ENCODE results near the gene PMP22. TPM values are rescaled to one million over a fixed set of nuclear protein-coding genes. Genes with fewer than 3 reads are reported as not detected.

The PMP22 gene
- total and polyA plus RNA-seq, 2 donors (not counting 3 experiments of a cell fraction or from before 2014, with no cell fraction given) = 67.2 to 103 TPM

DNA sequence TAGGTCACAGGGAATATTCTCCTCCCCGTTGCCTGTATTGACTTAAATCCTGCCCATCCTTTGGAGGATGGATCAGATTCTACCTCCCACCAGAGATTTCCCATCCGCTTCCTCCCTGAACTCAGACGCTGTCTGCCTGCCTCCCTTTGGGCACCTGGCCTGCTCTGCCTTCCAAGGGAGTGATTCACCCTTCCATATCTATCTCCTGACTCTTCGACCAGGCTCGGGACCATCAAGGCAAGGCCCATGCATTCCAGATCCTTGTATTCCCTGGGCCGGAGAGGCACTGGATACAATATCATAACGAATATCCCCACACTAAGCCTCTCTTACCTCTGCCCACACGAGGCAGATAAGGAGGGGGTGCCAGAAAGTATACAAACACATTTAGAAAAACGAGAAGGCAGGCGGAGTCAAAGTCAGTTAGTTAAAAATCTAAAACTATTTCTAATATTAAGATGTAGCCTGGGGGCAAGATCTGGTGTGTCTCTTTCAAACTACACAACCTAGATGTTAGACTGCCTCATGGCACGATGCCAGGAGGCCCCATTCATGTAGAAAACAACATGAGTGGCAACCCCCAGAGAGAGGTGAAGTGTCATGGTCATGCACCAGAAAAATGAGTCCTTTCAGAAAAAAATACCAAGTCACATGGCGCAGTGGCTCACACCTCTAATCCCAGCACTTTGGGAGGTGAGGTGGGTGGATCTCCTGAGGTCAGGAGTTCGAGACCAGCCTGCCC is 9.2 kb downstream of the PMP22 start:
- Histone ChIP-seq H3K9me3 (replicated peaks; ENCODE audit: control insufficient read depth, insufficient read depth, low read length) (no peaks in the 10 kb centered on the region), H3K4me3 (replicated peaks in 1 of 3; ENCODE audit: insufficient read depth in 1 of 3, low read depth in 1 of 3, low read length in 3 of 3) (no peak overlapping the region), H4K20me1 (replicated peaks; ENCODE audit: control insufficient read depth, extremely low read depth, insufficient read depth, low read length) (no peaks in the 10 kb centered on the region), H2AFZ (ENCODE audit: low read depth, low read length) (no peak overlapping the region), H3K4me1 (ENCODE audit: control insufficient read depth, extremely low read depth, insufficient read depth, low read length) (peaks cover 23% of the 10 kb centered on the region), H3K79me2 (ENCODE audit: control insufficient read depth, insufficient read depth, low read length) (peaks cover 66% of the 10 kb centered on the region), H3K36me3 (ENCODE audit: control insufficient read depth in 2 of 2, extremely low read depth in 1 of 2, insufficient read depth in 2 of 2, low read length in 2 of 2) (peaks cover 8 to 27% of the 10 kb centered on the region in 2 experiments), H3K4me2 (ENCODE audit: insufficient read depth, low read length) (no peak overlapping the region), H3K27me3 (ENCODE audit: control insufficient read depth in 2 of 2, insufficient read depth in 2 of 2, low read length in 2 of 2) (no peaks in the 10 kb centered on the region), H3K9me1 (replicated peaks; ENCODE audit: control insufficient read depth, extremely low read depth, insufficient read depth, low read length) (no peaks in the 10 kb centered on the region), H3K27ac (ENCODE audit: insufficient read depth, low read depth, low read length) (no peak overlapping the region), H3K9ac (replicated peaks; ENCODE audit: extremely low read depth, insufficient read depth, low read length) (no peak overlapping the region)
- no peak for FAIRE-seq
- intact Hi-C loops (cut with micrococcal nuclease) = loop anchor here (2.0 kb wide), 1 partner anchor 743 kb away; the partner anchor contains the start of genes TTC19 and ZSWIM7
- DNase-seq (ENCODE audit: low read depth, low spot score) = no peak
- ChIA-PET POLR2A (no interaction called here), CTCF (interaction anchor here (1.0 to 11.6 kb wide), 4 partner anchors 8 to 247 kb away, joined by 3 to 410 read pairs (median 24); no protein-coding TSS in a partner anchor)
- no TSS peak for BruUV-seq (replicated peaks)
- dilution Hi-C loops (cut with MboI; ENCODE audit: extremely low pct_ligation_motif_present, low sequenced_read_pairs) = no loop called here
- no peak for TF ChIP-seq MAX (IDR thresholded peaks at IDR 0.05; ENCODE audit: insufficient read depth, insufficient read length)
- TF ChIP-seq FOS (IDR thresholded peaks at IDR 0.05; ENCODE audit: borderline replicate concordance, insufficient read depth, low read length) = no peak

GRCh38 chr17:15250135-15250860 is 14.8 kb downstream of the PMP22 start:
- no peak for DNase-seq (ENCODE audit: low read depth, low spot score)
- ChIA-PET POLR2A (no interaction called here), CTCF (interaction anchor here (2.3 to 4.2 kb wide), 2 partner anchors 7 to 252 kb away, joined by 9 to 38 read pairs; no protein-coding TSS in a partner anchor)

More at GRCh38 chr17:15250135-15250860, 14.8 kb downstream of the PMP22 start:
- Histone ChIP-seq H3K4me2 (ENCODE audit: insufficient read depth, low read length) (no peak overlapping the region), H3K27me3 (ENCODE audit: control insufficient read depth in 2 of 2, insufficient read depth in 2 of 2, low read length in 2 of 2) (no peaks in the 10 kb centered on the region), H3K9ac (replicated peaks; ENCODE audit: extremely low read depth, insufficient read depth, low read length) (no peak overlapping the region), H3K36me3 (ENCODE audit: control insufficient read depth in 2 of 2, extremely low read depth in 1 of 2, insufficient read depth in 2 of 2, low read length in 2 of 2) (peaks cover 8 to 18% of the 10 kb centered on the region in 2 experiments), H3K4me1 (ENCODE audit: control insufficient read depth, extremely low read depth, insufficient read depth, low read length) (no peaks in the 10 kb centered on the region), H4K20me1 (replicated peaks; ENCODE audit: control insufficient read depth, extremely low read depth, insufficient read depth, low read length) (peaks cover 3% of the 10 kb centered on the region), H3K4me3 (replicated peaks in 1 of 3; ENCODE audit: insufficient read depth in 1 of 3, low read depth in 1 of 3, low read length in 3 of 3) (no peak overlapping the region), H3K27ac (ENCODE audit: insufficient read depth, low read depth, low read length) (no peak overlapping the region), H2AFZ (ENCODE audit: low read depth, low read length) (no peak overlapping the region), H3K79me2 (ENCODE audit: control insufficient read depth, insufficient read depth, low read length) (peaks cover 77% of the 10 kb centered on the region), H3K9me1 (replicated peaks; ENCODE audit: control insufficient read depth, extremely low read depth, insufficient read depth, low read length) (no peaks in the 10 kb centered on the region), H3K9me3 (replicated peaks; ENCODE audit: control insufficient read depth, insufficient read depth, low read length) (no peaks in the 10 kb centered on the region)
- dilution Hi-C loops (cut with MboI; ENCODE audit: extremely low pct_ligation_motif_present, low sequenced_read_pairs) = no loop called here
- no TSS peak for BruUV-seq (replicated peaks)
- TF ChIP-seq GATA2 (IDR thresholded peaks at IDR 0.05; ENCODE audit: insufficient read depth, insufficient read length, low read depth, low read length) = no peak
- no peak for FAIRE-seq
- intact Hi-C loops (cut with micrococcal nuclease) = no loop called here
